C4-2B (cell line): ENCODE measurements around the gene CREB5.

Experiments used
- H3K27ac ChIP-seq: fragments of 450-650 bp; 2 replicates; pipeline ENCODE4 v1.5.1; 2017
- ZFX ChIP-seq: fragments of 450-650 bp; IDR thresholded peaks from 2 replicates; pipeline ENCODE4 v1.6.1; 2017
- TF ChIP-seq, protein P1 (sequence below): fragments of 450-650 bp; conservative IDR thresholded peaks from 2 replicates; pipeline ENCODE4 v1.5.1; 2017; ENCODE audit warnings: mild to moderate bottlenecking

Gene CREB5

GRCh38 chr7:28630350-28630749 is 218.0 kb downstream of the CREB5 start:
- no peak overlapping the region for H3K27ac ChIP-seq
- TF ChIP-seq, protein P1, sequence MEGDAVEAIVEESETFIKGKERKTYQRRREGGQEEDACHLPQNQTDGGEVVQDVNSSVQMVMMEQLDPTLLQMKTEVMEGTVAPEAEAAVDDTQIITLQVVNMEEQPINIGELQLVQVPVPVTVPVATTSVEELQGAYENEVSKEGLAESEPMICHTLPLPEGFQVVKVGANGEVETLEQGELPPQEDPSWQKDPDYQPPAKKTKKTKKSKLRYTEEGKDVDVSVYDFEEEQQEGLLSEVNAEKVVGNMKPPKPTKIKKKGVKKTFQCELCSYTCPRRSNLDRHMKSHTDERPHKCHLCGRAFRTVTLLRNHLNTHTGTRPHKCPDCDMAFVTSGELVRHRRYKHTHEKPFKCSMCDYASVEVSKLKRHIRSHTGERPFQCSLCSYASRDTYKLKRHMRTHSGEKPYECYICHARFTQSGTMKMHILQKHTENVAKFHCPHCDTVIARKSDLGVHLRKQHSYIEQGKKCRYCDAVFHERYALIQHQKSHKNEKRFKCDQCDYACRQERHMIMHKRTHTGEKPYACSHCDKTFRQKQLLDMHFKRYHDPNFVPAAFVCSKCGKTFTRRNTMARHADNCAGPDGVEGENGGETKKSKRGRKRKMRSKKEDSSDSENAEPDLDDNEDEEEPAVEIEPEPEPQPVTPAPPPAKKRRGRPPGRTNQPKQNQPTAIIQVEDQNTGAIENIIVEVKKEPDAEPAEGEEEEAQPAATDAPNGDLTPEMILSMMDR: no peak
- no peak for TF ChIP-seq ZFX

GRCh38 chr7:28631995-28632394 is 219.7 kb downstream of the CREB5 start:
- TF ChIP-seq ZFX: no peak
- TF ChIP-seq, protein P1: no peak
- no peak overlapping the region for H3K27ac ChIP-seq

DNA sequence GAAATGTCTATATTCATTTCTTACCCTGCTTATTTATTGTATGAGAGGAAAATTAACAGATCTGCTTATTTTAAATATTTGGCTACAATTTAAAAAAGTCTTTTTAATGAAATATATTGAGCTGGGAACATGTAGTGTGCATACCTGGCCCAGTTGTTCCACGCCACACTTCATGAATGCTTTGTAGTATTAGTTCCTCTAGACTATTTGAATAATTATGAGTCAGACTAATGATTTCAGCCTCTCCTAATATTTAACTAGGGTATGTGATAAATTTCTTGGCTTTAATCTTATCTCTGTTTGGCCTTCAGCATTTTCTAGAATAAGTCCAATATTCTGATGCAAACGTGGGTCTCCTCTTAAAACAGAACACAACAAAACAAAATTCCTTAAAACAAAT is 226.6 kb downstream of the CREB5 start:
- H3K27ac ChIP-seq: no peak overlapping the region
- TF ChIP-seq, protein P1: no peak
- TF ChIP-seq ZFX: no peak

DNA sequence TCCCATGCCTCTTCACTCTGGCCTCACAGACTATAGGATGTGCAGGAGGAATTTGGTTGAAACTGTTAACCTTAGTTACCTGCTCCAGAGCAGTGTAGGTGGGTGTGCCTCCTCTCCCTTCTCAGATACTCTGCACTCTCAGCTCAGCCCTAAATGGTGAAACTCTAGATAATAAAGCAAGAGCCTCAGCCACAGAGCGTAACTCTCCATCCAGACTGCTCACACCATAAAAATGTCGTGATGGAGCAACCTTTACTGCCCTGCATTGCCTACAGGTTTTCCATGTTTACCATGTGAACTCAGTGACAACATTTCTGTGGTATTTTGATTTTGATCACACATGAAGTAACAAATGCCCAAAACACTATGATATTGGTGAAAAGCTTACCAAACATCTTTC is 227.7 kb downstream of the CREB5 start:
- TF ChIP-seq ZFX: no peak
- TF ChIP-seq, protein P1: no peak
- no peak overlapping the region for H3K27ac ChIP-seq

- H3K27ac ChIP-seq: no peak overlapping the region
- TF ChIP-seq ZFX: no peak
- TF ChIP-seq, protein P1: no peak
Observed at GRCh38 chr7:28641752-28642545, 229.6 kb downstream of the CREB5 start.

- TF ChIP-seq, protein P1: no peak
- no peak for TF ChIP-seq ZFX
- no peak overlapping the region for H3K27ac ChIP-seq
Observed at GRCh38 chr7:28643188-28643569, 230.9 kb downstream of the CREB5 start.

DNA sequence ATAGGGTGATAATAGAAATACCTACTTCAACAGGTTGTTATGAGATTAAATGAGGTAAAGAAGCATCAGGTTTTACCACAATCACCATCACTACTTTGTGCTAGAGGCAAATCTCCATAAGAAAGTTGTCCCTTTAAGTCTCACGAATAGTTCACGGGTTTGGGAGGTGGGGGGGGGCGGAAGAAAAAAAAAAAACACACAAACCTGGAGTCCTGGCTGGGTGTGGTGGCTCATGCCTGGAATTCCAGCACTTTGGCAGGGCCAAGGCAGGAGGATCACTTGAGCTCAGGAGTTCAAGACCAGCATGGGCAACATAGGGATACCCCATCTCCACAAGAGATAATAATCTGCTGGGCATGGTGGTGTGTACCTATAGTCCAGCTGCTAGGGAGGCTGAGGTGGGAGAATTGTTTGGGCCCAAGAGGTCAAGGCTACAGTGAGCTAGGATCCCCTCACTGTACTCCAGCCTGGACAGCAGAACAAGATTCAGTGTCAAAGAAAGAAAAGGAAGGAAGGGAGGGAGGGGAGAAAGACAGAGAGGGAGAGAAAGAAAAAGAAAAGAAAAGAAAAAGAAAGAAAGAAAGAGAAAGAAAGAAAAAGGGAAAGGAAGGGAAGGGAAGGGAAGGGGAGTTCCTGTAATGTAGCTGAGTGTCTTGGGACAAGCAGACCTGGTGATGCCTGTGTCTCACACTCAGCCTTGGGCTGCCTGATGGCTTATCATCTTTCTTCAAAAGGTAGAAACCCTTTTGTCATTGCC is 231.4 kb downstream of the CREB5 start:
- no peak overlapping the region for H3K27ac ChIP-seq
- TF ChIP-seq, protein P1: no peak
- no peak for TF ChIP-seq ZFX
